Caki2 (cell line): Measurements from ENCODE around the gene CHERP. TPM values are rescaled to one million over a fixed set of nuclear protein-coding genes. Genes with fewer than 3 reads are reported as not detected.
"Not testable (repeated sequence)": the region's sequence is repeated elsewhere in the genome, so short reads cannot be mapped to it uniquely, and the experiment has no call there.

ENCODE experiments used
- DNase-seq: peaks from one replicate; pipeline ENCODE4 v3.0.0-alpha.2; 2015; ENCODE audit warnings: low read depth
- in situ Hi-C: cut with HindIII; loops from 2 replicates; pipeline ENCODE4 v1.10.0; 2016; ENCODE audit warnings: low sequenced_read_pairs, low pct_unique_long_range_greater_than_20kb, mixed read lengths
- total RNA-seq: library from RNA; depleted of rRNA; stranded (reverse); fragments of >200 nt; shearing (Covaris generic); gene quantifications from 2 replicates; pipeline ENCODE4 v1.2.3, GENCODE V29; 2014; ENCODE audit warnings: low replicate concordance

The CHERP gene
- total RNA-seq, 1 experiment from 2014 or later: 2.6 TPM

DNA sequence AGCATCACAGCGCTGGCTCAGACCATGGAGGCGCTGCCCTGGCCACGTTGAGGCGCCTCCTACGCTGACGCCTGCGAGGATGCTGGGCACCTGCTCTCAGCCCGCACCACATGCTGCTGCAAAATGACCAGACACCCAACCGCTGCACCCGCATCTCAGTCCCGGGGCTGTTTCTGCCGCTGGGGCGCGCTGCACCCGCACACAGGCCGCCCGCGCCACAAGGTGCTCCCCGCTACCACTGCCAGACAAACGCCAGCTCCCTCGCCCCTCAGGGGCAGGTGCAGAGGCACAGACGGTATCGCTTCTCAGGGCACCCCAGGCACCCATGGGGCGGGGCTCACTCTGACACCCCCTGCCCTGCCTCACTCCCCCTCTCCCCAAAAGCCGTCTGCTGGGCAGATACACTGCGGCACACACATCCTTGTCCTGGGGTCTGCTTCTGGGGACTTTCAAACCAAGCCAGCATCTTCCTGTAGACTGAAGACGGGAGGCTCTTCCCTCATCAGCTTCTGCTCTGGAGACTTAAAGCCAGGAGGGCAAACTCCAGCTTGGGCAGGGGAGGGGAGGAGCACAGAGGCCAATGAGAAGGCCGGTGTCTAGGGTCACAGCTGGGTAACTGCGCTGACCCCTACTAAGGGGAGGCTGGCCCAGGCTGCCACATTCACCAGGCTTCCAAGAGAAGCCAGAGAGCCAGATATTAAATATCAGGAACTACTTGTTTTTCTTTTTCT, 16.3 kb downstream of the CHERP start:
- DNase-seq: no peak
- in situ Hi-C loops: no loop called here

DNA sequence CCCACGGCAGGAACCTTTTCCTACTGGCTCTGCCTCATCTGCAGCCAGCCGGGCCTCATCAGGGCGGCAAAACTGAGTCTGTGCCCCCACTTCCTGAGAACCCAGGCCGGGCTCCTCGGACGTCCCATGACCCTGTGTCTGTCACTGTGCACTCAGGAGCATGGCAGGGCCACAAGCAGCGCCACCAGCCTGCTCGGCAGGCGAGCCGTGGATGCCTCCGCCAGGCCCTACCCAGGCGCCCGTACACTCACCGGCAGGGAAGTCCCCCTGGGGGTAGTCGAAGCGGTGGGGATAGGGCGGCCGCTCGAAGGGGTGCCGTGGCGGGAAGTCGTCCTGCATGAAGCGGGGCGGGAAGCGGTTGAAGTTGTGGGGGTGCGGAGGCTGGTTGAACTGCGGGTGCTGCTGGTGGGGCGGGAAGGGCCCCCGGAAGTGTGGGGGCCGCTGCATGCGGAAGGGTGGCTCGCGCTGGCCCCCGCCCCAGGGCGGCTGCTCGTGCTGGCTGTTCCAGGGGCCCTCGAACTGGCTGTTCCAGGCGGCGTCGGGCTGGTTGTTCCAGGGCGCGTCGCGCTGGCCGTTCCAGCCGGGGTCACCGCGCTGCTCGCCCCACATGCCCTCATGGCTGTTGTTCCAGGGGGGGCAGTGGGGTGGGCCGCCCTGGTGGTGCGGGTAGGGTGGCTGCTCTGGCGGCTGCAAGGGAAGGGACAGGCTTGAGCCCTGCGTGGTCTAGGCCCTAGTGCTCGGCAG, 17.1 kb downstream of the CHERP start:
- in situ Hi-C loops: no loop called here
- DNase-seq: no peak

GRCh38 chr19:16522559-16523377, 19.5 kb downstream of the CHERP start:
- in situ Hi-C loops: no loop called here
- DNase-seq: no peak

- in situ Hi-C loops: no loop called here
- DNase-seq: no peak
These were observed 20.4 kb downstream of the CHERP start for GRCh38 chr19:16521715-16522289.

DNA sequence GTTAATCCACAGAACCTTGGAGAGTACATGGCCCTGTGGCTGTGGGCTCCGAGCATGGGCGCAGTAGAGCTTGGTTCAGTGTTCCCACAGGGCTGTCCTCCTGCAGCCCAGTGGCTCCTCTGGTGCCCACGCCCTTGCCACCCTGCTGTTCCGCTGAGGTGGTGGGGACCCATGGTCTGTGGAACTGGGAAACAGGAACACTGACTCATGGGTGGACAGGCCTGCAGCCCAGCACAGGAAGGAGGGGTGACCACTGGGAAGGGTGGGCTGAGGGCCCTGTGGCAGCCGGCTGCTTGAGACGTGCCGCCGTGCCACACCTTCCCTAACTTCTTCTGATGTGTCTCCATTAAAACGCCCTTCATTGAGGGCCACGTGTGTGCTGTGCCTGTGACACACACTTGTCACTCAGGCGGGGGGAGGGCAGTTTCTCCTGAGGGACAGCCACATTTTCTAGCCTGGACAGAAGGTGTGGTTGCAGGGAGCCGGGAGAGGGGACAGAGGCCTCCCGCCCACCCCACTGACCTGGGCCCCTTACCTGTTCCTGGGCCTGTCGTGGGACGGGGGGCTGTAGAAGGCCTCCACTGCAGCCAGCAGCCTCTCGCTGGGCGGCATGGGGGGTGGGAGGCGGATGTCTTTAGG, 21.1 kb downstream of the CHERP start:
- no peak for DNase-seq
- in situ Hi-C loops: no loop called here

- DNase-seq: no peak
- in situ Hi-C loops: no loop called here
These were observed 21.9 kb downstream of the CHERP start for GRCh38 chr19:16520074-16520973.

- DNase-seq: no peak
- in situ Hi-C loops: no loop called here
These were observed 23.0 kb downstream of the CHERP start for GRCh38 chr19:16519230-16519687.

GRCh38 chr19:16518483-16519229, 23.6 kb downstream of the CHERP start:
- in situ Hi-C loops: no loop called here
- DNase-seq: no peak

DNA sequence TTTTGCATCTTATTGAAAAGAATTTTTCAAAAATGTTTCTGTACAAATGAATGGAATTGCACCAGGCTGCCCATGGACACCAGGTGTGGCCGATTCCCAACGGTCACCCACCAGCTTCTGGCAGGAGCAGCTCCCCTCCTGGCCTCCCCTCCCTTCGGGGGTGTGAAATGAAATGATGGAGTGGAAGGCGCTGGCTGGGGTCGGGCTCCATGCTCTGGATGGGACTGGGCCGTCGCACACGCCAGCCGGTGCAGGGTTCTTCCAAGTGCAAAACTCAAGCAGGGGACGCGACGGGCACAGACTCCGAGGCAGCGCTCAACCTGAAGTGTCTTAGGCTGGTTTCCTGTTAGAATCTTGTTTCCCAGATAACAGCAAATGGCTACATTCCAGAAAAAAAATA, 24.2 kb downstream of the CHERP start:
- in situ Hi-C loops: no loop called here
- no peak for DNase-seq

DNA sequence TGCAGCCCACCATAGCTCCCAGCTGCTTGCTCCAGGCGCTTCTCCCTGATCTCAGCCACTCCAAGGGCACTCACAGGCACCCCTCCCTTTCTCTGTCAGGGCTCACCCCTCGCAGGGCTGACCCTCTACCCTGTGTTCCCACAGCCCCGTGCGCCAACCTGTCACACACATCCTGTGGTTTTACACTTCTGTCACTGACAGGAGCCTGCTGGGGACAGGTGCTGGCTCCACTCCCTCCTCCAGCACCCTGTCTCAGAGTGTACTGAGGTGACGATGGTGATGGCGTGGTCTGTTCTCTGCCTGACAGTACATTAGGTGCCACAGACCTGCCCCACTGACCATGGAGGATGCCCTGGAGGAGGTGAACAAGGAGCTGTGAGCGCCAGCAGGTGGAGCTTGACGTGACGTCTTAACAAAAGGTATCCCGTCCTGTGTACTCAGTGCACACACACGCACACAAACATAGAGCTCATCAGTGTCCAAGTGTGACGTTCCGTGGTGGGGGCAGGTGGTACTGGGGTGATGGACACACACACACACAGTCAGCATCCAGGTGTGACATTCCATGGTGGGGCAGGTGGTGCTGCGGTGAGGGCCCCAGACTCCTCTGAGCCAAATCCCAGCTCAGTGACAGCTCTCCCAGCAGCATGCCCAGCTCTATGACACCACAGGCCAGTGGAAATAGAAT, 25.2 kb downstream of the CHERP start:
- DNase-seq: no peak
- in situ Hi-C loops: no loop called here

DNA sequence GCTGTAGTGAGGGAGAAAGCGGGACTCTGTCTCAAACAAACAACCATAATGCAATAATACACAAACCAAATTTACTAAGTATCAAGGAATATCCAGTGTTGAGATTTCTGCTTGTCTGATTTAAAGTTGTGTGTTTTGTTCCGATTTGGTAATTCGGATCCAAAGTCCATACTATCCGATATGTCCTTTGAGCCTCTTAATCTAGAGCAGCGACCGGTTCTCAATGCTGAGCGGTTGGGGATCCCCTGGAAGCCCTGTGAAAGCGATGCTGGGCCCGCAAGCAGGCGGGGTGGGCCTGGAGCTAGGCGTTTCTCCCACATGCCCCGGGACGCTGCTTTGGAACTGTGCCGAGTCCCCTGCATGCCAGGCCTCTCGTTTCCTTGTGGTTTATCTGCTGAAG, 25.9 kb downstream of the CHERP start:
- no peak for DNase-seq
- in situ Hi-C loops: no loop called here

DNA sequence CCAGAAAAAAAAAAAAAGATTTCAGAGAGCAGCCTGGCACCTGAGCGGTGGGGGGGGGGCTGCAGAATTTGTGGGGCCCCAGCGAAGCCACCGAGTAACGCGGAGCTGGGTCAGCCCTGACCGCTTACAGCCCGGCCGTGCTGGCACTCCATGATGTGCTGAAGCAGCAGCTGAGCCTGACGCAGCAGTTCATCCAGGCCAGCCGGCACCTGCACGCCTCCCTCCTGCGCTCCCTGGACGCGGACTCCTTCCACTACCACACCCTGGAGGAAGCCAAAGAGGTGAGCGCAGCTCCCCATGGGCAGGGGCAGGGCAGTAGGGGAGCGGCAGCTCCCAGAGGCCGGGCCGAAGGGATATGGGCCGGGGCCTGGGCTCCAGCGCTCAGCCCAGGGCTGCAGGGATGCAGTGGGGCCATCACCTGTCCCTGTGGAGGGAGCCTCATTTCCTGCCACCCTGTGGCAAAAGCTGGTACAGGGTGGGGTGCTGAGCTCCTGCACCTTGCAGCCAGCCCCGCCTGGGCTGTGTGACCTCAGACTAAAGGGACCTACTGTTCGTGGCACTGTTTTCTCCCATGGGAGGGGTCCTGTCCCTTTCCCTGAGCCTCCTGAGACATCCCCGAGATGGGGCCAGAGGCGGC, 27.7 kb downstream of the CHERP start:
- in situ Hi-C loops: no loop called here
- no peak for DNase-seq

DNA sequence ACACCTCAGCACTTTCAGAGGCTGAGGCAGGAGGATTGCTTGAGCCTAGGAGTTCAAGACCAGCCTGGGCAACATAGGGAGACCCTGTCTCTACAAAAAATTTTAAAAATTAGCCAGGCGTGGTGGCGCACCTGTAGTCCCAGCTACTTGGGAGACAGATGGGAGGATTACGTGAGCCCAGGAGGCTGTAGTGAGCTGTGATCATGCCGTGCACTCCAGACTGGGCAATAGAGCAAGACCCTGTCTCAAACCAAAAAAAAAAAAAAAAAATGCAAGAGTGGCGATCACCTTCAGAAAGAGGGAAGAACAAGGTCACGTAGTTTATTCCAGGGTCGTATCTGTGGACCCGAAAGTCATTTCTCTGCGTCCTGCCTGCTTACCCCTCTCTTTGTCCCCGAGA, 29.6 kb downstream of the CHERP start:
- in situ Hi-C loops, DNase-seq: not testable (repeated sequence)

- DNase-seq: no peak
- in situ Hi-C loops: no loop called here
These were observed 32.8 kb downstream of the CHERP start for GRCh38 chr19:16509141-16510061.

GRCh38 chr19:16508546-16508945, 33.7 kb downstream of the CHERP start:
- no peak for DNase-seq
- in situ Hi-C loops: no loop called here
